Measurements from ENCODE around the gene SLCO3A1.

GRCh38 chr15:92120094-92120795 lies 266.7 kb downstream of the SLCO3A1 start:
- TF ChIP-seq CTCF (IDR thresholded peaks at IDR 0.05) (no peak), POLR2A (IDR thresholded peaks at IDR 0.05) (no peak)
